NCI-H2107 treated with DMSO at 0.1 percent for 48 hours (cell line): ENCODE measurements around the gene USP5.
"Not testable (repeated sequence)": the region's sequence is repeated elsewhere in the genome, so short reads cannot be mapped to it uniquely, and the experiment has no call there.

Experiments
- DNase-seq: peaks from one replicate; lab custom pipeline; 2025; ENCODE audit not compliant: unreplicated experiment; lab: John Stamatoyannopoulos, UW

The USP5 gene

GRCh38 chr12:6887460-6887859 is 35.5 kb downstream of the USP5 start:
- no peak for DNase-seq

- no peak for DNase-seq
These were observed 36.4 kb downstream of the USP5 start for GRCh38 chr12:6888360-6888759.

GRCh38 chr12:6888794-6889193 is 36.8 kb downstream of the USP5 start:
- not testable (repeated sequence) for DNase-seq

GRCh38 chr12:6889775-6890573 is 38.0 kb downstream of the USP5 start:
- DNase-seq: not testable (repeated sequence)

GRCh38 chr12:6890789-6891645 is 39.1 kb downstream of the USP5 start:
- DNase-seq: peak; percentile 95

GRCh38 chr12:6891646-6892001 is 39.7 kb downstream of the USP5 start:
- DNase-seq: no peak

GRCh38 chr12:6892683-6893082 is 40.7 kb downstream of the USP5 start:
- not testable (repeated sequence) for DNase-seq

GRCh38 chr12:6894321-6894720 is 42.4 kb downstream of the USP5 start:
- DNase-seq: no peak

GRCh38 chr12:6896846-6897435 is 45.0 kb downstream of the USP5 start:
- DNase-seq: no peak

- no peak for DNase-seq
These were observed 47.5 kb downstream of the USP5 start for GRCh38 chr12:6899427-6899826.

- DNase-seq: no peak
These were observed 48.0 kb downstream of the USP5 start for GRCh38 chr12:6899837-6900519.

- no peak for DNase-seq
These were observed 50.5 kb downstream of the USP5 start for GRCh38 chr12:6902448-6902847.

- DNase-seq: no peak
These were observed 51.8 kb downstream of the USP5 start for GRCh38 chr12:6903722-6904121.

- DNase-seq: peak; percentile 92
These were observed 52.6 kb downstream of the USP5 start, which contains the start of gene LRRC23 for GRCh38 chr12:6904280-6905276. Gene LRRC23 (plus strand): TSS chr12:6904822. CDS start chr12:6905634, 812 bp downstream.

- DNase-seq: no peak
These were observed 53.6 kb downstream of the USP5 start for GRCh38 chr12:6905414-6906040.

GRCh38 chr12:6908141-6908540 is 56.2 kb downstream of the USP5 start:
- DNase-seq: not testable (repeated sequence)

GRCh38 chr12:6909421-6910145 is 57.6 kb downstream of the USP5 start:
- no peak for DNase-seq

GRCh38 chr12:6912164-6912935 is 60.4 kb downstream of the USP5 start:
- DNase-seq: no peak
